Left cardiac atrium (tissue), 4 donors: ENCODE results near the gene POLDIP3. TPM values are rescaled to one million over a fixed set of nuclear protein-coding genes. Genes with fewer than 3 reads are reported as not detected.

ENCODE experiments used
- ATAC-seq, 2 donors: fragments of 200-7000 bp; cut with Tn5 transposase; one replicate each; pipeline ENCODE4 v1.9.1; 2020; ENCODE audit warnings: mild to moderate bottlenecking in 2 of 2, moderate library complexity in 2 of 2
- DNase-seq: peaks from one replicate; pipeline ENCODE4 v3.0.0-alpha.2; 2020
- intact Hi-C, 2 donors: fragments of 100-400 bp; cut with DNase I; formaldehyde crosslinking; loops; one replicate each; pipeline versions ENCODE4 v1.14.1 to v1.15.1; 2022 to 2023
- long read RNA-seq: library from polyadenylated mRNA; unstranded; transcript quantifications from one replicate; pipeline ENCODE4 v2.0.0, GENCODE V29; 2021
- total RNA-seq, 2 donors: library from RNA; stranded (reverse); fragmentation: NEBNext Ultra II Directional; extraction: Animal tissue kit (Norgen Biotek cat#: 25700); gene quantifications; one replicate each; pipeline ENCODE4 v1.2.1, GENCODE V29; 2021
- donor health status: DM: no; HTN: yes; CAD: no.
- donor health status: DM: no; HTN: yes; CAD: no; lungs with severe emphysema.
- donor health status: DM: yes; HTN: yes; CAD: no.
- donor health status: Dilated cardiomyopathy.

POLDIP3 gene
- total RNA-seq: 10 to 100 TPM; 32.5 to 34.7 TPM
- long read RNA-seq, transcript POLDIP3-201 (9 exons, 3,441 nt): major isoform, 48 of 85 reads
- long read RNA-seq, partial matches to known transcripts: 23 of 85 reads
- long read RNA-seq, other reads (novel, unspliced or antisense): 11 of 85 reads

DNA sequence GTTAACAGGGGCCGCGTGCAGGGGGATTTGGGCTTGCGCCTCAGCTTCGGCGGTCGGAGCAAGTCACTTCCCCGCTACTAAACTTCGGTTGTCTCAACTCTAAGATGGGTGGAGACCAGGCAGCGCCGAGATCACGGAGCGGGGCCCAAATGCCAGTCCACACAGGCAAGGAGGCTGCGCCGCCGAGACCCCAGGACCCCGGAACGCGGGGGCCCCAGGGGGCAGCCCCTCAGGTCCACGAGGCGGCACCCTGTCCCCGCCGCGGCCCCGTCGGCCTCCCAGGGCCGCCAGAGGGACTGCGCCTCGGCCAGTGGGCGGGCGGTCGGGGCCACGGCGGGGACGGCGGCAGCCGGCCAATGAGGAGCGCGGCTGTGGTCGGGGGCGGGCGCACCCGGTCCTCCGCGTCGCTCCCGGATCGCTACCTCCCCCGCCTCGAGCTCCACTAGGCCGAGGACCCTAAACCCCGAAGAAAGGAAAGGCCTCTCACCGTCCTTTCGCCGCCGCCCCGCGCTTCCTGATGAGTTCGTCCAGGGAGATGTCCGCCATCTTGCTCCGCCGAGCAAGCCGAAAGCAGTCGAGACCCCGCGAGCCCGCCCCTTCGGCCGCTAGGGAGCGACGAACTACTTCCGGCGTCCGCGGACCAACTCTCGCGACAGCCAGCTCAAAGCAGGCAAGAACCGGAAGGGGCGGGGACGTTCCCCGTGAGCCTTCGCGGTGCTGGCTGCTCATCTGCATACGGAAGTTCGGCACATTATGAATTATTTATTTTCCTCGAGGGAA, at the start of gene POLDIP3:
Gene POLDIP3 (minus strand): TSS at position 572 of the 780 bp plus-strand sequence. CDS start 26 bp downstream, at position 546.
- intact Hi-C loops: no loop called here
- ATAC-seq (peak; percentile 87 to 91), DNase-seq (peak; percentile 100)

DNA sequence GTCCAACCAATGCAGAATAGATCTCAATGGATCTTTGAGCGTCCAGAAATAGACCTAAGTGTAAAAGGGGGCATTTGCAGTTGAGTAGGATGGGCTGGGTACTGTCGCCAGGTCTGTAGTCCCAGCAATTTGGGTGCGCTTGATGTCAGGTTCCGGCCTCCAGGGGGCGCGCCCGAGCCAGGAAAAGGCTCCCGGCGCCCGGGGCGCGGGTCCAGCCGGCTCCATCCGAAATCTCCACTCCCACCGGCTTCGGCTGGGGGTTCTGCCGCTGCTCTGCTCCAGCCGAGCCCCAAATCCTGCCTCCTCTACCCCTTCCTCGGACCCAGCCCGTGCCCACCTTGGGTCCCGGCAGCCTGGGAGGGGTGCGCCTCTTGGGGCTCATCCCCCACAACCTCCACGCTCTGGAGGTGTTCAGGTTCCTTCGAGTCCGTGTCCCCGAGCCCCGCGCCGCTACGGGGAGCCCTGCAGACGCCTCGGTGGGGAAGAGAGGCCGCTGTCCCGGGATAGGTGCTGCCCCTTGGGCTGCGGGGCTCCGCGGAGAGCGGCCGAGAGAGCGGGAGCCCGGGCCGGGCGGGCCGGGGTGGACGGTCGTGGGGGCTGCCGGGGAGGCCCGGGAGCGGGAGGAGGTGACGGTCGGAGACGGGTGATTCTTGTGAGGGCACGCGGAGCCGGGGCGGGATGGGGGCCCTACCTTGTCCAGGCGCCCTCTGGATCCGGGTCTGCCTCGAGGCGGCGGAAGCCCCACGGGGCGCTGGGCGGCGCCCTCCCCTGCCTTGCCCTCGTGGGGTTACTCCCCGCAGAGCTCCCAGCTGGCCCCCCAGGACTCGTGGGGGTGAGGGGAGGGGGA, 47.5 kb upstream of the POLDIP3 start:
- peak; percentile 95 to 97 for ATAC-seq
- peak; percentile 90 for DNase-seq
- intact Hi-C loops: loop anchor here in 1 of 2 donors (2.0 to 10.0 kb wide), 2 partner anchors 133 to 159 kb away; no protein-coding TSS in a partner anchor

GRCh38 chr22:42656578-42656977, 41.9 kb upstream of the POLDIP3 start:
- intact Hi-C loops: no loop called here
- ATAC-seq (no peak), DNase-seq (no peak)

DNA sequence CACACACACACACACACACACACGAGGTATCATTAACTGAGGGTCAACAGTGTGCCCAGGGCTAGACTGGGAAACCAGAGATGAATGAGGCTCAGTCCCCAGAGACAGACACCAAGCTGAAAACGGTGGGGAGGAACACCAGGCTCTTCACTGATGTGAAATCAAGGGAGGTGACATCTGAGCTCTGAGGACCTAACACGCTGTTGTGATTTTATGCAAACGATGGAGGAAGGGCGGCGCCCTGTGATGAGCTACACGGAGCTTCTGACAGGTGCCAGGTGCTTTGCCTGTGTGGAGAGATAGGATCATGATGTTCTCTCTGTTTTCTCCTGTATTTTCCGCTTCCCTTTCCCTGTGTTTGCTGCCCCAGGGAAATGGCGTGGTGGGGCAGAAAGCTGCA, 41.0 kb upstream of the POLDIP3 start:
- no peak for ATAC-seq
- intact Hi-C loops: no loop called here
- DNase-seq: no peak

DNA sequence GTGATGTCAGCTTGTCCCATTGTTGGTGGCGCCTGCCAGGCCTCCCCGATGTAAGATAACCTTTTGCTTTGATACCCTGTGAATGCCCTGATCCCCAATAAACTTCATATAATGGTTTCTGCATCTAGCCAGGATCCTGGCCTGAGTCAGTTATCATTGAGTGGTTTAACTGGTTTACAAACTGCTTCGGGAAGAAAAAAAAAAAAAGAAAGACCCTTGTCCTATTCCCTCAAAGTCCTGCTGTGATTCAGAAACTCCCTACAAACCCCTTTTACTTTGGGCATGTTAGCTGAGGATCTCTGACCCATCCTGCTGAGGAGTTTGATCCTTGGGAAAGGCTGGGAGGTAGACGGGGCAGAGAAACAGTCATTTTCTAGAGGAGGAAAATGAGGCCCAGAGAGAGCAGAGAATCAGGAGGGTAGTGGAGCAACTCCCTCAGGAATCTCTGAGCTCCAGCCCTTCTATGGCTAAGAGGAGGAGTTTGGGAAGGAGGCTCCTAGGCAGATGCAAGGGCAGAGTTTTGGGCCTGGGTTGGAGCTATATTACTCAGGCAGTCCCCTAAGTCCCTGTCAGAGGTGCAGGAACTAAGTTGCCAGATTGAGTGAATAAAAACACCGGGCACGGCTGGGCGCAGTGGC, 39.9 kb upstream of the POLDIP3 start:
- ATAC-seq (no peak), DNase-seq (no peak)
- intact Hi-C loops: no loop called here

GRCh38 chr22:42653999-42654398, 39.3 kb upstream of the POLDIP3 start:
- intact Hi-C loops: no loop called here
- DNase-seq (no peak), ATAC-seq (no peak)

- intact Hi-C loops: no loop called here
- ATAC-seq: no peak
- DNase-seq: no peak
Observed at GRCh38 chr22:42651134-42651533, 36.5 kb upstream of the POLDIP3 start.

- intact Hi-C loops: no loop called here
- ATAC-seq (peak; percentile 76 to 81), DNase-seq (peak; percentile 88)
Observed at GRCh38 chr22:42649246-42650099, 34.8 kb upstream of the POLDIP3 start, which contains the start of gene CYB5R3. CYB5R3 (minus strand) TSS chr22:42649392; CDS start chr22:42649315, 77 bp downstream.

DNA sequence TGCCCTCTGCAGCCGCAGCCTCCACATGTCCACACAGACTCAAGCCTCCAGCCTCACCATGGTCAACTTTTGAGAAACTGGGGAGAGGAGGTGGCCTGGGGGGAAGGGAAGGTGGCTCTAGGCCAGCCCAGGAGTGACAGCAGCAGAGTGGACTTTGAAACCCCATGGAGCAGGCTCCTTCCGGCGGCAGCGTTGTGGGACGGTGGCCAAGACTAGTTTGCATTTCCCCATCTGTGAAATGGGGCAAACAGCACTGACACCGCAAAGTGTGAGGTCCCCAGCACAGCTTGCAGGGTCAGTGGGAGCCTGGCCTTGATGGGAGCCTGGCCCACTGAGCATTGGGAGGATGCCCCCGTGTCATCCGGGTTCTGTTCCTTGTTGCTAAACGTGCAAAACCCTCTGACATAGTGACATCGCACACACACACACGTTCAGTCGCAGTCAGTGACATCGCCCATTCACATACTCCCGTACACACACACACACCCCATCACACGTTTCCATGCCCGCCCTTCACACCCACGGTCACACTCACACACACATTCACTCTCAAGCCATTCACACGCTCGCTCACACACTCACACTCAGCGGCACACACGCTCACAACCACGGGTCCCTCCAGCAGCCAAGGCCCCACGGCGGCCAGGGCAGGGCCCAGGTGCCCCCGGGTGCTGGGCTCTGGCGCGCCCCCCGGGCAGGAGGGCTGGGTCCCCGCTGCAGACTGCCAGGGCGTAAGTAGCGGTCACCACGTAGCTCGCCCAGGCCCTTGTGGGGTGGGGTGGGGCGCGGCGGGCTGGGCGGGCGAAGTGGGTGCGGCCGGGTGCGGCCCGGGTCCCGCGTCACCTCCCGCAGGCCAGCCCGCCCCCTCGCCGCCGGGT, 33.9 kb upstream of the POLDIP3 start:
- intact Hi-C loops: no loop called here
- ATAC-seq: peak; percentile 27 to 55
- peak; percentile 75 for DNase-seq

DNA sequence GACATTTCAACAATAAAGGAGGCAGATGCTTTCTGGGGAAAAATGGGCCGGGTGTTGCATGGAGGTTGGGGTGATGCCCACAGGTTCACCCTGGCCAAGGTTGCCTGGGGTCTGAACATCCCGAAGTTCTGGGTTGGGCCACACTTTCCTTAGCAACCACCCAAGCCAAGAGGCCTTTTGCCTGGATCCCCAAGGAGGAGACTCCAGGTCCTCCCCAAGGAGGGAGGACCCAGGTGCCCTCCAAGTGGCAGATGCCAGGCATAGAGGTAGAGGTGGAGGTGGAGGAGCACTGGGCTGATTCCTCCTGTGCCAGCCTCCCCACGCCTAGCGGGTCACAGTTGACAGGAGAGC, 33.3 kb upstream of the POLDIP3 start:
- no peak for ATAC-seq
- intact Hi-C loops: no loop called here
- no peak for DNase-seq

DNA sequence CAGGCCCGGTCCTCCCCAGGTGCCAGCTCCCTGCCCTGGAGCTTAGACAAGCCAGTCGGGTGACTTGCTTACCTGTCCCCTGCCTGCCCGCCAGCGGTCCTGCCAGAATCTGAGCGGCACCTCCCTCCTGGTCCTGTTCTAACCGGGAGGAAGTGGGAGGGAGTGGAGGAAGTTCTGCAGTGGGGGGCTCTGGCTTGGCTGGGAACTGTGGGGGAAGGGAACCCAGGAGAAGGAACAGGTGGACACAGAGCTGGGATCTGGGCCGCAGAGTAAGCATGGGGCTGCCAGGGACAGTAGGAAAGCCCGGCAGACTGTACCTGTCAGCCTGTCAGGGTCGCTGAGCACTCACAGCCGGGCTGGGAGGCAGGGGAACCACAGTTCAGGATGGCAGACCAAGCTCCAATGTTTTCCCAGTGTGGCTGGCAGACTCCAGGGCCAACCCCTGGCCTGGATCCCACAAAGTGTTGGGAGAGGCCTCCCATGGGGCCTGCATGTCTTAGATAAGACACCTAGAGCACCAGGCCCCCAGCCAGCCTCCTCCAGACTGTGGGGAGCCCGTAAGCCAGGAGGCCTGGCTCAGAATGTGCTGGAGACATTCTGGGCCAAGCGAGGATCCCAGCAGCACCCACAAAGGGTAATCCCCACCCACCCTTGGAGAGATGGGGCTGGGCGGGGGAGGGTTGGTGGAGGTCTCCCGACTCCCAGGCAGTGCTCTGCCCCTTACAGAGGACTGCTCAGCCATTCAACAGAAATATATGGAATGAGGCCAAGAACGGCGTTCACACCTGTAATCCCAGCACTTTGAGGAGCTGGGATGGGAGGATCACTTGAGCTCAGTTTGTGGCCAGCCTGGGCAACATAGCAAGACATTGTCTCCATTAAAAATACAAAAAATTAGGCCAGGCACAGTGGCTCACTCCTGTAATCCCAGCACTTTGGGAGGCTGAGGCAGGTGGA, 32.2 kb upstream of the POLDIP3 start:
- peak; percentile 46 to 56 for ATAC-seq
- DNase-seq: peak; percentile 77
- intact Hi-C loops: no loop called here

DNA sequence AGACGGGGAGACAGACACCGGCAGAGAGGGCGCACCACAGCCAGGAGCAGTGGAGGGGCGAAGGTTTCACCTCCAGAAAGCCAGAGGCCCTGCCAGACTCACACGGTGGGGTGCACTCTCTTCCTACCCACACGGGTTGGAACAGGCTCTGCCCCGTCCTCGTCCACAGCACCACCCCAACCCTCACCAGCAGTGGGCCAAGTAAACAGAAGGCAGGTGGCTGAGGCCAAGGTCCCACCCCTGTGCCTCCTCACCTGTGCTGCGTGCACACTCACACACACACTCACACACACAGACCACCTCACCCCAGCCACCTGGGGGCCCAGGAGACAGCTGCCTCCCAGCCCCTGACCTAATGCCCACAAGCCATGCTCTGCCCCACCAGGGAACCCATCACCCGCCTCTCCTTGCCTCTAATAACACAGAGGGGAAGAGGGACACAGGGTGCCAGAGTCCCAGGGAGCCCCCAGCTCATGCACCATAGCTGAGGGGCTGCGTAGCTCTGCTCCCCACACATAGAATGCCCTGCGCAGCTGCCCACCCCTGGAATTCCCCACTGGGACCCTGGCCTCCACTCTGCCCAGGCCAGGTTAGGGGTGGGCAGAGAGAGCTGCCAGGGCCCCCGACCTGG, 31.4 kb upstream of the POLDIP3 start:
- ATAC-seq: peak in 1 of 2 donors; percentile 0
- no peak for DNase-seq
- intact Hi-C loops: no loop called here

- intact Hi-C loops: no loop called here
- DNase-seq (no peak), ATAC-seq (no peak)
Observed at GRCh38 chr22:42645341-42645937, 30.8 kb upstream of the POLDIP3 start.

DNA sequence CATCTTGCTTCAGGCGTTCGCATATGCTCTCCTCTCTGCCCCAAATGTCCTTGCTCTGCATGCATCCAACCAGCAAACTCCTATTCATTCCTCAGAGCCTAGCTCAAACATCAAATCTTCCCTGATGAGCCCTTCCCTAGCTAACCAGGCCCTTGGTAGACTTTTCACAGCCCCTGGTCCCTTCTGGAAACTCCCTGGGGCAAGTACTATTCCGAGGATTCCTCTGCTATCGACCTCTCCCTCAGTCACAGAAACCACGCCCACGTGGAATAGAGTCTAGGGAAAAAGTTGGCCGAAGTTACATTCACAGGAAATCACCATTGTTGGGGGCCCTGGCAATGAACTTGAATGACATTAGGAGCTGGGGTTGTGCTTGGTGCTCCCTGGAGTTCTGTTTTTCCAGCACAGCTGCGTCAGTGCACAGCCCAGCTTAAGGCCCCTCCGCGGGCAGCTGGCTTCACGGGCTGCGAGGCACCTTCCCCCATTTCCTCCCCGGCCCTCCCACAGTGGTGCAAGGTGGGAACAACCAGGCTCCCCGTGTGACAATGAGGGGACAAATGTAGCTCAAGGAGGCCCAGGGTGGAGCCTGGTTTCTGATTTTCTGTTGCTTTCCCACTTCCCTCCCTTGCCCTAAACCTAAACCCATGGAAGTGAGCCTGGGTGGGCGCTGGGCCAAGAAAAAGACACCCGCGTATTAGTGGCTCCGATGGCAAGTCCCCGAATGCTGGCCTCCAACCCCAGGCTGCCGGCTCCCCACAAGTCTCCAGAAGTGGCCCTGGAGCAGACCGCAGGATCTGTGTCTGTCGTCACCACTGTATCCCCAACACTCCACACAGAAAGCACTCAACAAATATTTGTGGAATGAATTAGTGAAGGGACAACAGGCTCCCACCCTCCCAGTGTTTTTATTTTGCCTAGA, 30.0 kb upstream of the POLDIP3 start:
- peak; percentile 72 for DNase-seq
- intact Hi-C loops: no loop called here
- peak; percentile 2 to 14 for ATAC-seq
